Activated T-cell treated with anti-CD3 and anti-CD28 coated beads, Interleukin-2, amount 50 U/mL, for 1 hour (primary cell): ENCODE measurements around the gene LRCH1.

Experiments used
- DNase-seq: peaks from one replicate; pipeline ENCODE4 v3.0.0-alpha.2; 2020

Gene LRCH1

GRCh38 chr13:46595136-46595884 is 42.3 kb downstream of the LRCH1 start:
- no peak for DNase-seq

GRCh38 chr13:46595885-46596275 is 42.9 kb downstream of the LRCH1 start:
- DNase-seq = no peak

- no peak for DNase-seq
Measured at GRCh38 chr13:46596466-46596865, 43.5 kb downstream of the LRCH1 start.

DNA sequence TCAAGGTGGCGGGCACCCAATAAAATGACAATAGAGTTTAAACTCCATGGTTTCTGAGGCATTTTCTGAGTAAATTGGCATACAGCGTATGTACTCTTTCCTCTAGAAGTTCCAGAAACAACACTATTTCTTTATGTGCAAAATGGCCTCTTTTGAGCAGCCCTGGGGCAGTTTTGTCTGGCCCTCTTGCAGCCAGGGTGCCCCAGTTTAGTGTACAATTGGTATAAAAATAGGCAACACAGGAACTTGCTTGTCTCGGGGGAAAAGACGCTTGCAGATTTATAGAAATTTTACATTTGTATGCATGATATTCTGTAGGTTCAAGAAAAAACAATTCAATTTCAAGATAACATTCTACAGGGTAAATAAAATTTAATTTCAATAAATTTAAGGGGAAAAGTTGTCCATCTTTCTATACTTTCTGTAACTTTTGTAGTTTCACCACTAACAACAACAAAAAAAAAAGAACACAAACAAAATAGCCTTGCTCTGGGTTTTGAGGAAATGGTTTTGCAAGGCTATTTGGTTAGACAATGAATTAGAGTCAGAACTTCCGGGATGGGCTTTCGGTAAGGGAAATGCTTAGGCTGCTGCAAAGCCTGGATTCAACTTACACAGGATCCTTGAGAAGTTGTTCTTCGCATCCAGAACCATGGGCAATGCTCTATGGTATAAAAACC is 45.3 kb downstream of the LRCH1 start:
- no peak for DNase-seq

DNA sequence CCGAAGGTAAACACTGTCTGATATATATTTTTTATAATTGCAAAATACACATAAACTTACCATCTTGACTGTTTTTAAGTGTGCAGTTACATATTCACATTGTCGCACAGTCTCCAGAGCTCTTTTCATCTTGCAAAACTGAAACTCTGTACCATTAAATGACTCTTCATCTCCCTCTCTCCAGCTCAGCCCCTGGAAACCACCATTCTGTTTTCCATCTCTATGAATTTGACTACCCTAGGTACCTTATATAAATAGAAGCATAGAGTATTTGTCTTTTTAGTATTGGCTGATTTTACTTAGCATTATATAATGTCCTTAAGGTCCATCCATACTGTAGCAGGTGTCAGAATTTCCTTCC is 45.8 kb downstream of the LRCH1 start:
- DNase-seq = no peak

- DNase-seq = no peak
Measured at GRCh38 chr13:46600943-46601311, 48.0 kb downstream of the LRCH1 start.

DNA sequence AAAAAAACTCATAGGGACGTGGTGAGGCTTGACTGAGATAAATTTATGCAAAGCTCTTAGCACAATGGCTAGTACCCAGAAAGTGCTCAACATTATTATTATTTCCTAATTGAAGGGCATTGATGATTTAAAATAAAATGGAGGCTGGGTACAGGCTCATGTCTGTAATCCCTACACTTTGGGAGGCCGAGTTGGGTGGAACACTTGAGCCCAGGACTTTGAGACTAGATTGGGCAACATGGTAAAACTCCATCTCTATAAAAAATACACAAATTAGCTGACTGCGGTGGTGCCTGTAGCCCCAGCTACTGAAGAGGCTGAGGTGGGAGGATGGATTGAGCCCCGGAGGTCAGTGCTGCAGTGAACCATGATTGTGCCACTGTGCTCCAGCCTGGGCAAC is 49.6 kb downstream of the LRCH1 start:
- no peak for DNase-seq

DNA sequence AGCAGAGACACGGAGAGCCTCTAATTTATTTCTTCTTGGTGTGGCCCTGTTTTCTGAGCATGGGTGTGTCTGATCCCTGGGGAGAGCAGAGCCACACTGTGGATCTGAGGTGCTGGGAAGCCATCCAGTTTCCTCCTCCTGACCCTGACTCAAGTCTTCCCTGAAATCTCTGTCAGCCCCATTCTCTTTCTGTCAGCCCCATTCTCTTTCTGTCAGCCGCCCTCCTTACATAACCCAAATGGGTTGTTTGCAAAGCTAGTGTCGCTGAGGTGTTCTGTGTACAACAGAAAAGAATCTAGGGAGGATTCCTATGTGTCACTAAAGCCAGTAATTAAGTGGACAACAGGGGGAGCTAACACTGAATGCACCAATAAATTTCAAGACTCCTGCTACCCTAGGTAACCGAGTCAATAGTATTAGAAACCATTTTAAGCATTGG is 50.2 kb downstream of the LRCH1 start:
- DNase-seq = no peak

- no peak for DNase-seq
Measured at GRCh38 chr13:46604226-46604990, 51.4 kb downstream of the LRCH1 start.

GRCh38 chr13:46605076-46605824 is 52.3 kb downstream of the LRCH1 start:
- DNase-seq = no peak

DNA sequence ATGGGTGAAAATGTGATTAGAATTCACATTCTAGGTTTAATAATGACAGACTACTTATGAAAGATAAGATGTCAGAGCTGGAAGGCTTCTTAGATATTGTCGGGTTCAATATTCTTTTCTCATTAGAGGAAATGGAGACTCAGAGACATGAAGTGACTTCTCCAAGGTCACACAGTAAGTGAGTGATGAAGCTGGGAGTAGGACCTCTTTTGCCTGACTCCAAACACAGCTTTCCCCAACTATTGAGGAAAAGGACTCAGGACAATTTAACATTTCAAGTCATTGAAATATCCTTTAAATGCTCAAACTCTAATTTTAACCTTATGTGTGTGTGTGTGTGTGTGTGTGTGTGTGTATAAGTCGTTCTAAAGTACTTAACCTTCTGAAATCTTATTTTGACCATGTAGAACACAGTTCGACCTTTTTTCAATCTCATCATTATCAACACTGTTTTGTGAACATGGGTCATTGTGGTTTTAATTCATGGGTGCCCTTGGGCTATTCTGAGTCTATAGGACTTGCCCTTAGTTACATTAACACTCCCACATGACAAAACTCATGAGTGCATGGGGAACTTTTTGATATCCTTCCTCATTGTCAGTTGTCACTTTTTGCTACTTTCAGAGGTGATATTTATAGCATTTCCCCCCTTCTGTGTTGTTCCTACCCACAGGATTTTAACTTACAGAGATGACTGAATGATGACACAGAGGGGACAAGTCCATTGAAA is 53.0 kb downstream of the LRCH1 start:
- no peak for DNase-seq

DNA sequence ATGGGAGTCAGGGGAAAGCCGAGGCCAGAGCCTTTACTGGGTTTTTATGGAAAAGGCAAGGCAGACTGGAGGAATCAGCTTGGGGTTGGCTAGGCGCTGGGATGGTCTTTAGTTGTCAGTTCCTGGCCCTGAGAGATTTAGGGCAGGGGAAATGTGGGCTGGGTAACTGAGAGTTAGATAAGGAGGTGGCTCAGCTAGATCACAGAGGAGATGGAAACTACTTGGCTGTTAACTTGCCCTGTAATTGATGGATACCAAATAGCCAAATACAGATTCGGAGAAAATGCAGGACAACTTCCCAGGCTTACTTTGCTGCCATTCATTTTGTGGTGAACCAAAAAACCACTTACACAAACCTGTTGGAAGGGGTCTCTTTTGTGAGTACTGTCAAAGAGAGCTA is 54.0 kb downstream of the LRCH1 start:
- DNase-seq = no peak

DNA sequence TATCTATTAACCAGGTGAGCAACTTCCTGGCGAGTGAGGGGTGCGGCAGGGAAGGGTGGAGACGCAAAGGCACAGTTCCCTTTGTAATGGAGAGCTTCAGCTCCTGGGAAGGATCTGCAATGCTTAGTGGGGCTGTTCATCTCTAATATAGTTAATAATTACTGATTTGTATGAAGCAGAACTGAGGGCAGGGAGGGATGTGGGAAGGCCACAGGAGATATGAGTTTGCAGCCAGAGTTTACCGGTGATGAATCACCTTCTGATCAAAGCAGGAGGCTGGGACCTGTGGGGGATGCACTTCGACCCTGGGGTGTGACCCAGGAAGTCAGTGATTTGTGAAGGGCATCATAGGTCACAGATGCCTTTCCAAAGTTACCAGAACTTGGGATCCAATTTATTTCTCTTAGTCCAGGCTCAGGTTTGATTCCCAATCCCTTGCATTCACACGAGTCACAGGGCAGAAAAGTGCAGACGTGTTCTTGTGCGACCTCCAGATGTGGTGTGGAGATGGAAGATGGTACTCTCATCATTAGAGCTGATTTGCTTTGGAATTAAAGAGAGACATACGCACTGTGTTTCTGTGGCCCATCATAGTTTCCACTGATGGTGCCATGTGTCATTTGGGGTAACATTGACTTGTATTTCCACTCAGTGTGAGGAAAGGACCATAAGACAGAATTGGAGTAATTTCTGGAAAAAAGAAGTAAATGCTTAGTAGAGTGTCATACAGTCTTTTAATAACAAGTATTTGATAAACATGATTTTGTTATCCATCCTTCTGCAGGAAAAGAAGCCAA is 55.0 kb downstream of the LRCH1 start:
- DNase-seq = no peak

DNA sequence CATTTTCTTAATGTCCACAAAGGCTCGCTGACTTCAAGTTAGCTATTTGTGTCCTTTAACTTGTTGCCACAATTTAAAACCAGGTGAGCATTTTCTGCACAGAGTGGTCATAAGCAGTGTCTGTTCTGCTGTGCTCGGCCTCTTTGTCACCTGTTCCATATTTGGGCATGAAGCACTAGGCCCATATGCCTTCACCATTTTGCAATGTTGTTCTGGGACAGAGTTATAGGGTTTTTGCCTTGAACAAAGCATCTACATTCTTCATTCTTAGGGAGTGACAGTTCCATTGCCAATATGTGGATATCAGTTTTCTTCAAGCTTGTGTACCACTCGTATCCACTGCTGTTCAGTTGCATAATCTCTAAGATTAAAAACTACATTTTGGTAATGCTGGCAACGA is 56.1 kb downstream of the LRCH1 start:
- no peak for DNase-seq

DNA sequence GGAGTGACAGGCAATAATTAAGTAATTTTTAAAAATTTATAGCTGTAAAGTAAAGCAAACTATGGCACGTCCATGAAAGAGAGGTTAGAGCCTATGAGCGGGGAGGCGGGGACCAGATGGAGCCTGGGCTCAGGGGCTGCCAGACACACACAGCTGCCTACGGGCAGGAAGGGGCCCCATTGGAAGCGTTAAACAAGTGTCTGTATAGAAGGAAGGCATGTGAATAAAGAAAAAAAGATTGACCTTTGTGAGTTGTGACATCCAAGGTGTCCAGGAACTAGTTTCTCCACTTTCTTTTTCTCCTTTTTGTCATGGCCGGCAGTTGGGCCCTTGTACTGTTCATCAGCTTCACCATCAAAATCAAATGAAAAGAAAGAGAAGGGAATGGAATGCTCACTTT is 56.8 kb downstream of the LRCH1 start:
- no peak for DNase-seq

DNA sequence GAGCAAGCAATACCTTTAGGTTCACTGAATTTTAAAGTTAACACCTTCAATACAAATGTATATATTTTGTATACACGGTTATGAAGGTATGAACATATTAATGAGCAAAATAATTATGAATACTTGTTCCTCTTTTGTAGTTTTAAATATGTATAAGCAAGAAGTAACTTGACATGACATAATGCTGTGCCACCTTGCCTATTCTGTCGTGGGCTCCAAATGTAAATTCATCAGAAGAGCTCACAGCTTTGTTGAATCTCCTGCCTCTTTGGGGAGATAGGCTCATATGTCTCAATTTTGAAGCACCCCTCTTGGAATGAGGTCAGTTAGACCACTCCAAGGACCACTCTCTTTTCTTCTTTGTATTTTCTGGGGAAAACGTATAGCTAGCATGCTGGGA is 59.3 kb downstream of the LRCH1 start:
- DNase-seq = no peak

GRCh38 chr13:46613409-46614049 is 60.6 kb downstream of the LRCH1 start:
- DNase-seq = no peak

DNA sequence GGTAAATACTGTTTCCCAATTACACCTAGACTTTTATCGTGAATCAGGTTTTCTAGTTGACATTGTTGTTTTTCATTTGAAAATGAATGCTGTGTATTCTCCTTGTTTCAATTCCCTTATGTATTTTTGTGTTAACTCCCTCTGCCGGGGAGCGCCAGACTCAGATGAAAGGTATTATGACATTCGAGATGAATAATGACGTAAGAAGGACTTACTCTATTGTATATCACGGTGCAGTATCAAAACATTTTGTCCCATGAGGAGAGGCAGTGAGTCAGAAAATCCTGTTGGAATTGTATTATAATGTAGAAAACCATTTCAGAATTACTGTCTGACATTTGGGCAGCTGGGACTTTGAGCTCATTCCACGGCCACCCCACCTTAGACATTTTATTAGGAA is 61.6 kb downstream of the LRCH1 start:
- DNase-seq = no peak

- no peak for DNase-seq
Measured at GRCh38 chr13:46615888-46616531, 63.0 kb downstream of the LRCH1 start.

DNA sequence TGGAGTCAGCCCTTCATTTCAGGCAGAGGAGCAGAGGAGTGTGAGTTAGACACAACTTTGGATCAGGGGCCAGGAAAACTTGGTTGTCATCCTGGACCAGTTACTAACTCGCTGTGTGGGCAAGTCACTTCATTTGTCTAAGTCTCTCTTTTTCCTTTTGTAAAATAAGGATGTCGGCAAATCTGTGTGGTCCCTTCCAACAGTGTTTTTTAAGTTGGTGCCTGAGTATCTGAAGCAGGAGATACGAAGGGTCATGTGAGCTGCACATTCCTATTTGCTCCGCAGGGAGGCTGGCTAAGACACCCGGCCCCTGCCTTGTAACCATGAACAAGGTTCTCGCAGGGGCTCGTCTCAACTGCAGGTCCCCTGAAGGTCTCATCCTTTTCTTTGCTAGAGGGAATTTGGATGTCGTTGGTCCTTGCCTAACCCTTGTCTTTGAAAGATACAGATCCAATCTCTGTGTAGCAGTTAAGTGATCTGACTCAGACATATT is 64.3 kb downstream of the LRCH1 start:
- no peak for DNase-seq

GRCh38 chr13:46617885-46618284 is 64.9 kb downstream of the LRCH1 start:
- DNase-seq = no peak
